Transverse colon (tissue), 4 donors: ENCODE data around the gene RBM8A. TPM values are rescaled to one million over a fixed set of nuclear protein-coding genes. Genes with fewer than 3 reads are reported as not detected.

Experiments
- DNase-seq: peaks from one replicate; pipeline ENCODE4 v3.0.0-alpha.2; 2019
- H3K27ac ChIP-seq, 4 donors: fragments of 200-600 bp; sonication (generic); 2 replicates each; pipeline ENCODE4 v1.5.1; 2016 to 2018; ENCODE audit warnings: inconsistent platforms in 4 of 4
- H3K27me3 ChIP-seq: fragments of 200-600 bp; sonication (generic); 2 replicates; pipeline ENCODE4 v1.5.1; 2017; ENCODE audit warnings: inconsistent platforms
- H3K36me3 ChIP-seq, 4 donors: fragments of 200-600 bp; sonication (generic); 2 replicates each; pipeline ENCODE4 v1.5.1; 2017 to 2019; ENCODE audit warnings: inconsistent platforms in 4 of 4
- H3K4me1 ChIP-seq, 4 donors: fragments of 200-600 bp; sonication (generic); 2 replicates each; pipeline ENCODE4 v1.5.1; 2017 to 2020; ENCODE audit warnings: inconsistent platforms in 4 of 4
- H3K4me3 ChIP-seq, 4 donors: fragments of 200-600 bp; sonication (generic); 1 replicate in 1 of 4; 2 replicates in 3 of 4; pipeline versions ENCODE4 v1.5.1 to v1.6.1; 2017 to 2019; ENCODE audit warnings: inconsistent platforms in 4 of 4
- H3K9me3 ChIP-seq, 2 donors: fragments of 200-600 bp; sonication (generic); 2 replicates each; pipeline ENCODE4 v1.5.1; 2017 to 2019; ENCODE audit warnings: inconsistent platforms in 2 of 2
- EP300 ChIP-seq: sonication (generic); formaldehyde crosslinking; IDR thresholded peaks from one replicate; pipeline ENCODE4 v1.6.1; 2017; ENCODE audit warnings: antibody characterized with exemption, low read depth
- POLR2A ChIP-seq: fragments of 450-650 bp; IDR thresholded peaks from one replicate; pipeline ENCODE4 v1.6.1; 2016; ENCODE audit warnings: antibody characterized with exemption, mild to moderate bottlenecking, moderate library complexity
- POLR2AphosphoS5 ChIP-seq, 3 donors: sonication (generic); formaldehyde crosslinking; IDR thresholded peaks; one replicate each; pipeline ENCODE4 v1.6.1; 2016; ENCODE audit warnings: antibody characterized with exemption in 3 of 3
- WGBS, 2 donors: methylation state at CpG; one replicate each; pipeline ENCODE4 v1.1.5; 2018; ENCODE audit warnings: low coverage in 1 of 2; 5-methylcytosine and 5-hydroxymethylcytosine counted together
- in situ Hi-C, 4 donors: fragments of 200-750 bp; cut with MboI; loops; one replicate each; pipeline versions ENCODE4 v1.15.0 to v1.15.1; 2017; ENCODE audit warnings: low sequenced_read_pairs in 3 of 4, low pct_ligation_motif_present in 1 of 4, low pct_unique_long_range_greater_than_20kb in 1 of 4
- intact Hi-C: fragments of 100-400 bp; cut with DNase I; formaldehyde crosslinking; loops from one replicate; pipeline ENCODE4 v1.15.1; 2023; ENCODE audit warnings: low total_unique reads
- total RNA-seq, 4 donors: library from RNA; depleted of rRNA; stranded (reverse); fragments of >200 nt; gene quantifications; one replicate each; pipeline ENCODE4 v1.1.0, GENCODE V29; 2016
- TF ChIP-seq, protein P1 (sequence below), 5 experiments: fragments of 200-600 bp in 3 of 5; fragments of 450-650 bp in 2 of 5; sonication (generic) in 3 of 5; IDR thresholded peaks; 1 replicate in 2 of 5; 2 replicates in 3 of 5; pipeline ENCODE4 v1.5.1; 2016 to 2017; ENCODE audit warnings: antibody characterized with exemption in 5 of 5, inconsistent platforms in 3 of 5, mild to moderate bottlenecking in 2 of 5, moderate library complexity in 1 of 5

The RBM8A gene
- total RNA-seq, 4 donors from 2014 or later: 23.6 to 122 (median 99.1) TPM

DNA sequence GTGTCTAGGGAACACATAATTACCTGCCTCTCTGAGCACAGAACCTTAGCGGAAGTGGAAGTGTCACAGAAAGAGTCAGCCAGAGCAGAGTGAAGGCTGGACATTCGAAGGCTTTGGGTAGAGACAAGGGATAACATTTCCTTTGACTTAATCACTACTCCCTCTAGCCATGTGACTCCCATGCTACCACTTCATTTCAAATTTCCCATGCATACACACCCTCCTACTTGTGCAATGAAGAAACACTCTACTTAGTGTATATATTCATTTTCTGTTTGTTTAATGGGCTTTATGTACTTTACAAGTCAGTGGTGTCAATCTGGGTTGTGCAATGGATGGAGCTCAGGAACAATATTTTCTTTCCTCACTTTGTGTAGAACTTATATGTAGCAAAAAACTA lies 48.6 kb downstream of the RBM8A start:
- Histone ChIP-seq H3K4me3 (no peak overlapping the region), H3K27me3 (peaks cover 7% of the 10 kb centered on the region), H3K36me3 (no peaks in the 10 kb centered on the region), H3K27ac (no peak overlapping the region), H3K4me1 (no peaks in the 10 kb centered on the region), H3K9me3 (no peaks in the 10 kb centered on the region)
- DNase-seq: no peak
- intact Hi-C loops (no loop called here), in situ Hi-C loops (loop anchor here in 1 of 4 donors (25.0 kb wide), 1 partner anchor 134 kb away; the partner anchor contains the start of gene HJV)
- 73 to 89% methylated on average over 2 of the region's 2 CpGs for WGBS, 2 donors
- TF ChIP-seq EP300 (no peak), POLR2A (no peak), POLR2AphosphoS5 (IDR thresholded peaks at IDR 0.05) (no peak)
- TF ChIP-seq, protein P1, sequence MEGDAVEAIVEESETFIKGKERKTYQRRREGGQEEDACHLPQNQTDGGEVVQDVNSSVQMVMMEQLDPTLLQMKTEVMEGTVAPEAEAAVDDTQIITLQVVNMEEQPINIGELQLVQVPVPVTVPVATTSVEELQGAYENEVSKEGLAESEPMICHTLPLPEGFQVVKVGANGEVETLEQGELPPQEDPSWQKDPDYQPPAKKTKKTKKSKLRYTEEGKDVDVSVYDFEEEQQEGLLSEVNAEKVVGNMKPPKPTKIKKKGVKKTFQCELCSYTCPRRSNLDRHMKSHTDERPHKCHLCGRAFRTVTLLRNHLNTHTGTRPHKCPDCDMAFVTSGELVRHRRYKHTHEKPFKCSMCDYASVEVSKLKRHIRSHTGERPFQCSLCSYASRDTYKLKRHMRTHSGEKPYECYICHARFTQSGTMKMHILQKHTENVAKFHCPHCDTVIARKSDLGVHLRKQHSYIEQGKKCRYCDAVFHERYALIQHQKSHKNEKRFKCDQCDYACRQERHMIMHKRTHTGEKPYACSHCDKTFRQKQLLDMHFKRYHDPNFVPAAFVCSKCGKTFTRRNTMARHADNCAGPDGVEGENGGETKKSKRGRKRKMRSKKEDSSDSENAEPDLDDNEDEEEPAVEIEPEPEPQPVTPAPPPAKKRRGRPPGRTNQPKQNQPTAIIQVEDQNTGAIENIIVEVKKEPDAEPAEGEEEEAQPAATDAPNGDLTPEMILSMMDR (IDR thresholded peaks at IDR 0.05): no peak

DNA sequence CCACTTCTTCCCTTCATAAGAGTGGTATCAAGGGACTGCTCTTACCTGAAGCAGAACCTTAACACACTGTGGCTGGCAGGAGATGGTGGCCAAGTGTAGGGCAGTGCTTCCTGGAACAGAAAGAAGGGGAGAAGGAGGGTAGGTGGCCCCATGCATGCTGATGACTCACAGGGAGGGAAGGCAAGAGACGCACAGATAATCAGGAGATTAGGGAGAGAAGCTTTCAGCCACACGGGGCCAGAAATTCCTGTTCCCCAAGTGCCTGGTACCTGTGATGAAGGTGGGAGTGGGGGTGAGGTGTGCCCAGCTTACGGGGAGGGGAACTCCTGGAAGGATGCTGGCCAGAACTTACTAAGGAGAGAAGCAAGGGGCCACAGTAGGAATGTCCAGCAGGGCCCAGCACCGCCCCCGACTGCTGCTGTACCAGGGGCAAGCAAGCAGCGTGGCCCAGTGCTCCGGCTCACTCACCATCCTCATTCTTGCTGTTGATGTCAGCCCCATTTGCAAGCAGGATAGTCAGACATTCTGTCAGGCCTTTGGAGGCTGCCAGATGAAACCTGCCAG lies 49.3 kb downstream of the RBM8A start:
- Histone ChIP-seq H3K9me3 (no peaks in the 10 kb centered on the region), H3K27me3 (peaks cover 6% of the 10 kb centered on the region), H3K36me3 (no peaks in the 10 kb centered on the region), H3K4me1 (peaks cover 0 to 1% (median 0%) of the 10 kb centered on the region in 4 donors), H3K4me3 (no peak overlapping the region), H3K27ac (no peak overlapping the region)
- no peak for DNase-seq
- WGBS, 2 donors: 60 to 79% methylated on average over 1 to 7 of the region's 7 CpGs
- no peak for TF ChIP-seq EP300
- TF ChIP-seq POLR2A: no peak
- TF ChIP-seq POLR2AphosphoS5 (IDR thresholded peaks at IDR 0.05): no peak
- TF ChIP-seq, protein P1 (IDR thresholded peaks at IDR 0.05): no peak
- in situ Hi-C loops (loop anchor here in 1 of 4 donors (25.0 kb wide), 1 partner anchor 134 kb away; the partner anchor contains the start of gene HJV), intact Hi-C loops (no loop called here)

DNA sequence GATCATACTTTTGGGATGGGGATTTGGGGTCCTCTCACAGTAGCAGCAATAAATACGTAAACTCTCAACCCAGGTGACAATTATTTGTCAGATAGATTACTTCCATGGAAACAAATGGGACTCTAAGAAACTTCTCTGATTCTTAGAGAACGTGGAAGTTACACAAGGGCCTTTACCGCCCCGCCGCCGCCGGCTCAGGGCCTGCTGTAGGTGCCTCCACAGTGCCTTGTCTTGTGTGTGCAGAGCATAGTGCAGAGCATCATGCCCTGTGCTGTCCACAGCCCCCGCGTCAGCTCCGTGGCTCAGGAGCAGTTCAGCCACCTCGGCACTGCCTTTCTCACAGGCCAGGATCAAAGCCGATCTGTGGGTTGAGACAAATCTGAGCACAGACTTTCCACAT lies 52.6 kb downstream of the RBM8A start:
- Histone ChIP-seq H3K4me3 (no peak overlapping the region), H3K27me3 (peaks cover 26% of the 10 kb centered on the region), H3K27ac (no peak overlapping the region), H3K4me1 (peaks cover 0 to 16% (median 6%) of the 10 kb centered on the region in 4 donors), H3K36me3 (no peaks in the 10 kb centered on the region), H3K9me3 (no peaks in the 10 kb centered on the region)
- in situ Hi-C loops: loop anchor here in 1 of 4 donors (25.0 kb wide), 1 partner anchor 138 kb away; the partner anchor contains the start of gene HJV
- WGBS, 2 donors: 96% methylated on average over 12 of the region's 12 CpGs; no CpG with 5 or more reads in 1 of the 2 donors
- DNase-seq: no peak
- intact Hi-C loops: no loop called here
- TF ChIP-seq POLR2A: no peak
- no peak for TF ChIP-seq EP300
- TF ChIP-seq, protein P1 (IDR thresholded peaks at IDR 0.05): no peak
- TF ChIP-seq POLR2AphosphoS5 (IDR thresholded peaks at IDR 0.05): no peak

DNA sequence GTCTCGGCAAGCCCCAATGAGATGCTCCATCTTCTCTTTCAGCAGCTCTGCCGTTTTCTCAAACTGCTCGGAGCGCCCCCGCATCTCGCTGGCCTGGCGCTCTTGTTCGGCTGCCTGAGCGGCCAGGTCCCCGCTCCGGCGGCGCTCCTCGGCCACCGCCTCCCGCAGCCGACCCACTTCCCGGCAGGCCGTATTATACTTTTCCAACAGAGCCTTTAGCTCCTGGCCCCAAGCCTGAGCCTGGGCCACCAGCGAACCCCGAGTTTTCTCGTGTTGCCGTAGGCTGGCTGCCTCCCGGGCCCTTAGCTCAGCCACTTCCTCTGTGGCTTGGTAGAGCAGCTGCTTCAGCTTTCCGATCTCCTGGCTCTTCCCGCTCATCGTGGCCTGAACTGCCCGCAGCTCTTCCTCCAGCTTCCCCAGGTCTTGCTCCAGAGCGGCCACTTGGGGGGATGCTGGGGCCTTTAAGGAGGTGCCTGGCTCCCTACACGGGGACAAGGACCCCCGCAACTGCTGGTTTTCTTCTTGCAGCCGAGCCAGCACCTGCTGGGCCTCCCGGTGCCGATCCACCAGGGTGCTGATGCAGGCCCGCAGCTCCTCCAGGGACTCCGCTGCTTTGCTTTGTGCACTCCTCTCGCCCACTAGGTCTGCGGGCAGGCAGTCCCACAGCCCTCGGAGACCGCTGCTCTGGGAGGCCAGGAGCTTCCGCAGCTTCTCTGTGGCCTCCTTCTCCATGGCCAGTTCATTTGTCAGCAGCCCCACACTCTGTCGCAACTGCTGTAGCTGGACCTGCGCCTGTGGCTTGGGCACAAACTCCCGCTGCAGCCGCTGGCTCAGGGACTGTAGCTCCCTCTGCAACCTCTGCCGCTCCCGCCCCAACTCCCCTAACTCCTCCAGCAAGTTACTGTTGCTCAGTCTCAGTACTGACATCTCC lies 55.0 kb downstream of the RBM8A start:
- 13 to 28% methylated on average over 6 to 46 of the region's 47 CpGs for WGBS, 2 donors

More for the DNA sequence above, 55.0 kb downstream of the RBM8A start:
- peak overlapping the region; percentile 76 to 88 (median 79) for H3K27ac ChIP-seq
- no peaks in the 10 kb centered on the region for H3K36me3 ChIP-seq
- peaks cover 26% of the 10 kb centered on the region for H3K27me3 ChIP-seq
- peaks cover 0 to 16% (median 6%) of the 10 kb centered on the region in 4 donors for H3K4me1 ChIP-seq
- peak overlapping the region; percentile 27 to 50 (median 32) for H3K4me3 ChIP-seq
- intact Hi-C loops: no loop called here
- in situ Hi-C loops: no loop called here
- DNase-seq: peak; percentile 46
- no peaks in the 10 kb centered on the region for H3K9me3 ChIP-seq
- TF ChIP-seq, protein P1 (IDR thresholded peaks at IDR 0.05): no peak
- TF ChIP-seq POLR2A: no peak
- no peak for TF ChIP-seq EP300
- no peak for TF ChIP-seq POLR2AphosphoS5 (IDR thresholded peaks at IDR 0.05)
